HG02678 (cell line): ENCODE results near the gene RASA3.
"Not testable (repeated sequence)": the region's sequence is repeated elsewhere in the genome, so short reads cannot be mapped to it uniquely, and the experiment has no call there.

Experiments used
- ATAC-seq: cut with Tn5 transposase; IDR thresholded peaks from one replicate; pipeline ENCODE4 v1.9.1; 2021; ENCODE audit warnings: mild to moderate bottlenecking, moderate library complexity; ENCODE audit not compliant: unreplicated experiment

Gene RASA3

GRCh38 chr13:114115796-114116195 lies 16.6 kb downstream of the RASA3 start:
- no peak for ATAC-seq

- peak; percentile 62 for ATAC-seq
Observed at GRCh38 chr13:114115191-114115671, 17.2 kb downstream of the RASA3 start.

DNA sequence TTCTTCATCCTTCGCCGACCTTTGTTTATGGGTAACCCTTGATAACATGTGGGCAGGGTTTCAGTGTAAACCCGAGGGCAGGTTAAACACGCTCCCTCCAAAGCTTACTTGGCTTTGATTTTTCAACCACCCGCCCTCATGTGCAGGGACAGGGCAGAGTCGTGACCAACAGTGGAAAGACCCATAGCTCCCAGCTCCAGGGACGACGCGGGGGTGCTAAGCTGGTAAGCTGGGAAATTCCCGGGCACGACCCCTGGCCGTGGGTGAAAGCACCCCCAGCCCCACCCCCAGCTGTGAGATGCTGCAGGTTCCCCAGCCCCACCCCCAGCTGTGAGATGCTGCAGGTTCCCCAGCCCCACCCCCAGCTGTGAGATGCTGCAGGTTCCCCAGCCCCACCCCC lies 17.8 kb downstream of the RASA3 start:
- ATAC-seq: not testable (repeated sequence)

- ATAC-seq: no peak
Observed at GRCh38 chr13:114114006-114114640, 18.3 kb downstream of the RASA3 start.

GRCh38 chr13:114113395-114113794 lies 19.0 kb downstream of the RASA3 start:
- ATAC-seq: not testable (repeated sequence)

GRCh38 chr13:114112826-114113322 lies 19.5 kb downstream of the RASA3 start:
- no peak for ATAC-seq

GRCh38 chr13:114112231-114112825 lies 20.1 kb downstream of the RASA3 start:
- no peak for ATAC-seq

DNA sequence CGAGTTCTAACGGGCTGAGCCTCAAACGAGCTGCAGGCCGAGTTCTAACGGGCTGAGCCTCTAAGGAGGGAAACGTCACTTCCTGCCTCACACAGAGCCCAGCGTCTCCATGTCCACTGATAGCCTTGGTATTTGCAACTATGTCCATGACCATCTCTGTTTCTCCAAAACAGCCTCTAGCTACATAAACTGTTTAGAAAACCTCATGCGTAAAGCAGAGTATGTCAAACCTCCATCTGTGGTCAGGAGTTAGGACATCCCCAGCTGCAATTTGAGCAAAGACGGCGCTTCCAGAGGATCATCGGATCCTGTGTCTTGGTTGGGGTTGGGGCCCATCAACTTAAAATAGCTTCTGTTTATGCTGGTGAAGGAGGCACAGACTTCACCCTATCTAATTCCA lies 20.8 kb downstream of the RASA3 start:
- ATAC-seq: no peak

- not testable (repeated sequence) for ATAC-seq
Observed at GRCh38 chr13:114110830-114111189, 21.6 kb downstream of the RASA3 start.

DNA sequence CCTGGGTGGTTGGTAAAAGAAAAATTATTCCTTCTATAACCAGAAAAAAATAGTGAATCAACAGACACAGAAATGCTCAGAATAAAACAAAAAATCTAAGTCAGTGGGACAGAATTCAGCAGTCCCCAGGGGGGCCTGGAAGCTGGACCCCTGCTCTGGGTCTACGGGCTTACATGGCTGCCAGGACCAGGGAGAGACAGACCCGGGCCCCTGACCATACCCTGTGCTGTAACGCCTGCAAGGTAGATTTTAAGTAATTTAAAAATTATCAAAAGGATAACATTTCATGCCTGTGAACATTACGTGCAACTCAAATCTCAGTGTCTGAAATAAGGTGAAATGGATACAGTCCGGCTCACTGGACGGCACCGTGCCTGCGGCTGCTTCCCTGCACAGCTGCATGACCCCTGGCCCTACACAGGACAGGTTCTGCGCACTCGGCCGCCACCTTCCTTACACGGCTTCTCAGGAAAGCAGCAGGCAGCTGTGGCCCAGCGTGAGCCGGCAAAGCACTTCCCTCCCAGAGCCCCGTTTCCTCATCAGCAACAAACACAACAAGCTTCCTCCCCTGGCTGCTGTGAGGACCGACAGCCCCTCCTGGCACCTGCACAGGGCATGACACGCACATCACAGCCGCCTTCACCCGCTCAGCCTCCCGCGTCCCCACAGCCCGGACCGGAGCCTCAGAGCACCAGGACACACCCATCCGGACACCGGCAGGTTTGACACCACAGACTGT lies 22.2 kb downstream of the RASA3 start:
- ATAC-seq: peak; percentile 54

- no peak for ATAC-seq
Observed at GRCh38 chr13:114109641-114110041, 22.8 kb downstream of the RASA3 start.

DNA sequence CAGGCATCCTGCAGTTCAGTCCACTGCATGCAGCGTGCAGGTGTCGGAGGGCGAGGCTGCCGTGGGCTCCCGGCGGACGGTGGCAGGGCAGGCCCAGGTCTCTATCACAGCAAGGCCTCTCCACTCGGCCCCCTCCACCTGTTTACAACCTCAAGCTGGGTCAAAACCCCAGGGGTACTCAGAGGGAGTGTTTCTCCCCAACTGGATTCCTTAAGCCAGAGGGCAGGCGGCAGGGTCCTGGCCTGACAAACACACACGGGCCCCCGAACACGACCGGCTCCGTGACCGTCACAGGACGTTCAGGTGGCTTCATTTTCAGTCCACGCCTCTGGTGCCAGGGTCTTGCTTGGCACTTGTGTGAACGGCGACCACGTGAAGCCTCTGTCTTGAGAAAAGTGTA lies 23.5 kb downstream of the RASA3 start:
- ATAC-seq: no peak

GRCh38 chr13:114108141-114108761 lies 24.2 kb downstream of the RASA3 start:
- no peak for ATAC-seq

GRCh38 chr13:114107686-114108081 lies 24.7 kb downstream of the RASA3 start:
- ATAC-seq: no peak

DNA sequence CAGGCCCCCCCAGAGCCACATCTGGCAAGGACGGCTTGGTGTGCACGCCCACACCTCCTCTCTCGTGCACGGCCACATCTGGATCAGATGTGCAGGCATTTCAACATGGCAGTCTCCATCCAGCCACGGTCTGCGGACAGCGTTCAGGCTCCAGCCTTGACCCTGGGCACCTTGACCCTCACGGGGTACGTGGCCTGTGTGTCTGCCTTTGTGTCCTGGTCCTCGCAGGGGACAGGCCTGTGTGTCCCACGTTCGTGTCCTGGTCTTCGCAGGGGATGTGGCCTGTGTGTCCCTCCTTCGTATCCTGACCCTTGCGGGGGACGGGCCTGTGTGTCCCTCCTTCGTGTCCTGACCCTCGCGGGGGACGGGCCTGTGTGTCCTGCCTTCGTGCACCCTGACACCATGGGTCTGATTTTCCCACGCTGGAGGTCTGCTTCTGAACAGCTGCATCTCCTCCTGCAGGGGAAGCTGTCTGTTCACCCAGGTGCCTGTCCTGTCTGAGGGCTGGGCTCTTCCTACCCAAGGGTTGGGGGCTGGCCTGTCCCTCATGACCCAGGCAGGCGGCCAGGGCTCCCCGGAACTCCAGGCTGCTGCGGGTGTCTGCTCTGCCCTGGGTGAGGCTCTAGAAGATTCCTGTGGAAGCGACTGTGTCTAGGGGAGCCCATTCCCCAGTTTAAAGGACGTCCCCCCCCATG lies 25.3 kb downstream of the RASA3 start:
- no peak for ATAC-seq

GRCh38 chr13:114106526-114106925 lies 25.9 kb downstream of the RASA3 start:
- no peak for ATAC-seq

DNA sequence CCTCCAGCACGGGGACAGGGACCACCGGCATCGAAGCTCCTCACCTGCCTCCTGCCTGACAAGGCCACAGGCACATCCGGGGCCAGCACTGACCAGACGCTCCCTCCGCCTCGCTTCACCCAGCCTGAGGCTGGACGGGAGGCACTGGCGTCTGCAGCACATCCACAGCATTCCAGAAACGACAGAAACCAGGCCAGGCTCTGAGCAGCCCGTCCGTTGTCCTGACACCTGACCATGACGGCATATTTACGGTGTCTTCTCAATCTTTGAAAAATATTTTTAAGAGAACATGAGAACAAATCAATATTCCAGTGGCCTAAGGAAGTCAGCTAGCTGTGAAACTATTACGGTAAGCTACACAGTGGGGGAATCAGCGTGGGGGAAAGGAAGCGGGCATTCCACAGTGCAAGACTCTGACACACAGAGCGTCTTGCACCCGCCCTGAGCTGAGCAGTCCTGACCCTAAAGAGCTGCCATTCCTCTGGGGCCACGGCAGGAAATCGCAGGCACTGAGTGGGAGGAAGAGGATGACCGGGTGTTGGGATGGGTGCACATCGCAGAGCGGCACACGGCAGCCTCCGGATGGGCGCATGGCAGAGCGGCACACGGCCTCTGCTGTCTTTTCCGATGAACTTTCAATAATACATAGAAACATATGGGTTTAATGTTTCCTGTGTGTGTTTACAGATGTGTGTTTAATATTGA lies 26.8 kb downstream of the RASA3 start:
- ATAC-seq: no peak

DNA sequence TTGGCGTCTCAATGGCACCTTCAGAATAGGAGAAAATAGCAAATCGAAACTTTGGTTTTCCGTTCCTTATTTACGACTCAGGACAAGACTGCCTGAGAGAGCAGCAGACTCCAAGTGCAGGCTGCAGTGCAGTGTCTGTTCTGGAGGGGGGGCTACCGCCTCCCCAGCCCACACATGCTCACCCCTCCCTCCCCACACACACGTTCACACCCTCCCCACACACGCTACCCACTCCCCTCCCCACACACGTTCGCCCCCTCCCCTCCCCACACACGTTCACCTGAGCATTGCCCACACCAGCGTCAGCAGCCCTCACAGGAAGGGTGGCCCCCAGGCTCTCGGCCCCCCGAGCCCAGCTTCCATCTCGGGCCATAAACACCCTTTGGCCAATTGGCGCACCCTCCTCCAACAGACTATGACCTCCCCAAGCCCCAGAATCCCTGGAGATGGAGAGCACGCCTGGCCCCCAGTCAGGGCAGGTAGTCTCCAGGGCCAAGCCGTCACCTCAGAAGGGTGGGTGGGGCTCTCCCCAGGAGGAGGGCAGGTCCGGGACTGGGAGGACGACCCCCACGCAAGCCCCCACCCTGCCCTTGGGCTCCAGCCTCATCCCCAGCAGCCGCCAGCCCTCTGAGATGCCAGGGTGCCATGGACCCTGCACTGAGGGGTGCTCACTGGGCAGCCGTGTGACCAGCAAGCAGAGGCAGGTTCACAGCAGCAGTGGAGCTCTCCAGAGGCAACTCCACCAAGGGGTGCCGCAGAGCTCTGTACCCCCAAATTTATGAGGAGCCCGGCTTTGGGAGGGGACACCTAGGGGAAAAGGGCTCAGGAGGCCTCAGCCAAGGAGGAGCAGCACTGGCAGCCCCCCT lies 27.5 kb downstream of the RASA3 start:
- ATAC-seq: no peak
